ENCODE results near the gene DIDO1.
"Not testable (repeated sequence)": the region's sequence is repeated elsewhere in the genome, so short reads cannot be mapped to it uniquely, and the experiment has no call there.

The DIDO1 gene

DNA sequence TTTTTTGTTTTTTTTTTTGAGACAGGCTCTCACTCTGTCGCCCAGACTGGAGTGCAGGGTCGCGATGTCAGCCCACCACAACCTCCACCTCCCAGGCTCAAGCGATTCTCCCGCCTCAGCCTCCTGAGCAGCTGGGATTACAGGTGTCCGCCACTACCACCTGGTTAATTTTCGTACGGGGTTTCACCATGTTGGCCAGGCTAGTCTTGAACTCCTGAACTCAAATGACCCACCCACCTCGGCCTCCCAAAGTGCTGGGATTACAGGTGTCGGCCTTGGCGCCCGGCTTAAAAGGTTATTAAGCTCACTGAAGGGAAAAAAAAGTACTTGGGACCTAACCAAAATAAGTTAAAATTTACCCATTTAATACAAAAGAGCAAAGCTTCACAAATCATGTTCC, 66.6 kb downstream of the DIDO1 start:
- intact Hi-C loops (cut with micrococcal nuclease), result loop anchor here (5.0 kb wide), 1 partner anchor 93 kb away; the partner anchor contains the start of gene SLC17A9
- H3K27ac Mint-ChIP-seq, result no peak overlapping the region

DNA sequence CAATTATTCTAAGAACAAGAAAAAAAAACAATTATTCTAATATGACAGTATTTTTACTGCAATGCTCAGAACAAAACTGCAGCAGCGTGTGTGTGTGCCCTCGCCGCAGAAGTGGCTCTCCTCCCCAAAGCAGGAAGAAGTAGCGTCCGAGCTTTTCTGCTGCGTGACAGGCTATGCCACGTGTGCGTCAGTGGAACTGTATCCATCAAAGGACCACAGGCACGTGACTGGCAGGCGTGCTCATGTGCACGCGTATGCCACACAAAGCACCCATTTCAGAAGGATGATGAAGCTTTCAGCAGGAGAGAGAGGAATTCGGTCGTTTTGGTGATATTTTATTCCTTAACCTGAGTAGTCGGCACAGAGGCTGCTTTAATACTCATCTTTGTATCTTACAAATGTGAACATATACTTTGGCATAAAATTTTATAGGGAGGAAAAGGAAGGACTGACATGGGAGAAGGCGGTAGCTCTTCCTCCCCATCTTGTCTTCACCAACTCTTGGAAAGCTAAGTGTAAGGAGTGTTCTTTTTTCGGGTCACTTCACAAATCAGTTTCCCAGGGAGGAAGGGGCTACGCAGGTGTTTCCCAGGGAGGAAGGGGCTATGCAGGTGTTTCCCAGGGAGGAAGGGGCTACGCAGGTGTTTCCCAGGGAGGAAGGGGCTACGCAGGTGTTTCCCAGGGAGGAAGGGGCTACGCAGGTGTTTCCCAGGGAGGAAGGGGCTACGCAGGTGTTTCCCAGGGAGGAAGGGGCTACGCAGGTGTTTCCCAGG, 68.1 kb downstream of the DIDO1 start:
- Mint-ChIP-seq H3K4me3 (no peak overlapping the region), H3K4me1 (ENCODE audit: low read depth) (peaks cover 16% of the 10 kb centered on the region), H3K9me3 (no peaks in the 10 kb centered on the region), H3K27me3 (peaks cover 14% of the 10 kb centered on the region), H3K27ac (no peak overlapping the region), H3K36me3 (ENCODE audit: low read depth) (peaks cover 22% of the 10 kb centered on the region)
- intact Hi-C loops (cut with micrococcal nuclease), result no loop called here

More for the DNA sequence above, 66.6 kb downstream of the DIDO1 start:
- no peaks in the 10 kb centered on the region for H3K9me3 Mint-ChIP-seq
- H3K4me3 Mint-ChIP-seq, result no peak overlapping the region
- peaks cover 16% of the 10 kb centered on the region for H3K27me3 Mint-ChIP-seq
- peaks cover 10% of the 10 kb centered on the region for H3K36me3 Mint-ChIP-seq (ENCODE audit: low read depth)
- peaks cover 16% of the 10 kb centered on the region for H3K4me1 Mint-ChIP-seq (ENCODE audit: low read depth)

DNA sequence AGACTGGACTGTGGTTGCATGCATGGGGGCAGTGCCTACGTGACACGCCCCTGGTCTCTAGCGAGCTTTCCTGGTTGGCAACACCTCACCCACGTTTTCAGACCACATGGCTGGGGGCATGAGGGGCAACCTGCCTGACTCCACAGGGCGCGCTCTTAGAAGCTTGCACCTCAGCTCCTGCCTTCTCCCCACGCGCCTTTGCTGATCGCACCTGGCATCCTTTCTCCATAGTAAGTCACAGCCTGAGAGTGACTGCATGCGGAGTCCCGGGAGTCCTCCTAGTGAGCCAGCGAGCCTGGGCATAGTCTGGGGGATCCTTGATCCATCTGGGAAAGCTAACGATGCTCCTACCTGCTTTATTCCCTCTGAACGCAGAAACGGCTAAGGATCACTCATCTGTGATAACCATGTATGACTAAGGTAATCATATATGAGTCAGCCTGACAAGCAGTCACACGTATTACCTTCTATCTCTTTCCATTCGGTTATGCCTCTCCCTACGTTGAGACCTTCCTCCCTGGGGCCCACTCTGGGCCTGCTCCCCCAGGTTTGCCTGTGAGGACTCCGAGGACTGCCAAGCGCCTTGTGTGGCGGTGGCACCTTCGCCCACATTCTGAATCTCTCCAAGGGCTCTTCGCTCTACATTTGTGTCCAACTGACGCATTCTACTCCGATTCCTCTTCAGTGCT, 69.2 kb downstream of the DIDO1 start:
- Mint-ChIP-seq H3K27me3 (peaks cover 13% of the 10 kb centered on the region), H3K9me3 (no peaks in the 10 kb centered on the region), H3K27ac (no peak overlapping the region), H3K4me3 (no peak overlapping the region), H3K4me1 (ENCODE audit: low read depth) (peaks cover 16% of the 10 kb centered on the region), H3K36me3 (ENCODE audit: low read depth) (peaks cover 34% of the 10 kb centered on the region)
- intact Hi-C loops (cut with micrococcal nuclease), result no loop called here

DNA sequence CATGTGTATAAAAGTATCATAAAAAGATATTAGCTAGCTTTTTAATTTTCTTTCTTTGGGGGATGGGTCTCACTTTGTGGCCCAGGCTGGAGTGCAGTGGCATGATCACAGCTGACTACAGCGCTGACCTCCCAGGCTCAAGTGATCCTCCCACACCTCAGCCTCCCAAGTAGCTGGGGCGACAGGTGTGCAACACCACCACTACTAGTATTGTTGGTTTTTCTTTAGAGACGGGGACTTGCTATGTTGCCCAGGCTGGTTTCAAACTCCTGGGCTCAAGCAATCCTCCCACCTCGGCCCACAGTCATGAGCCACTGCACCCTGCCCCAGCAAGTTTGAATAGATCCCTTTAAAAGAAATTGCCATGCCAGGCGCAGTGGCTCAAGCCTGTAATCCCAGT, 71.2 kb downstream of the DIDO1 start:
- Mint-ChIP-seq H3K27me3 (peaks cover 6% of the 10 kb centered on the region), H3K27ac (no peak overlapping the region), H3K36me3 (ENCODE audit: low read depth) (peaks cover 48% of the 10 kb centered on the region), H3K4me3 (no peak overlapping the region), H3K4me1 (ENCODE audit: low read depth) (peaks cover 10% of the 10 kb centered on the region), H3K9me3 (no peaks in the 10 kb centered on the region)
- intact Hi-C loops (cut with micrococcal nuclease), result no loop called here

DNA sequence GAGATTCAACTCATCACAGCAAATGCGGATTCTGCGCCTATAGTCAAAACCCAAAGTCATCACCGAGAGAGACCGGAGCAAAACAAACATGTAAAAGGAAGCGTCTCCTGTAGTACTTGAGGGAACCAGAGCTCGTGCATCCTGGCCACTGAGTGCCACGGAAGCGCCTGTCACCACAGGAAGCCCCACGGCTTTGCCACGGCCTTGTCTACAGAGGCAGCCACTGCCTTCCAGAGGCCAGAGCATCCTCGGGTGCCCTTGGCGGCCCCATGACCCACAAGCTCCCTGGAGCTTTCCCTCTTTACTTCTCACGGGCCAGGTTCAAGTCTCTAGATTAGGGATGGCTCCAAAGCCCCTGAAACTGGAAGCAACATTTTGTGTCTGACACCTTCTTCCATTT, 72.2 kb downstream of the DIDO1 start:
- no peak overlapping the region for H3K4me3 Mint-ChIP-seq
- peaks cover 48% of the 10 kb centered on the region for H3K36me3 Mint-ChIP-seq (ENCODE audit: low read depth)
- H3K27ac Mint-ChIP-seq, result no peak overlapping the region
- intact Hi-C loops (cut with micrococcal nuclease), result no loop called here
- no peaks in the 10 kb centered on the region for H3K27me3 Mint-ChIP-seq
- no peaks in the 10 kb centered on the region for H3K9me3 Mint-ChIP-seq
- H3K4me1 Mint-ChIP-seq (ENCODE audit: low read depth), result peaks cover 1% of the 10 kb centered on the region

DNA sequence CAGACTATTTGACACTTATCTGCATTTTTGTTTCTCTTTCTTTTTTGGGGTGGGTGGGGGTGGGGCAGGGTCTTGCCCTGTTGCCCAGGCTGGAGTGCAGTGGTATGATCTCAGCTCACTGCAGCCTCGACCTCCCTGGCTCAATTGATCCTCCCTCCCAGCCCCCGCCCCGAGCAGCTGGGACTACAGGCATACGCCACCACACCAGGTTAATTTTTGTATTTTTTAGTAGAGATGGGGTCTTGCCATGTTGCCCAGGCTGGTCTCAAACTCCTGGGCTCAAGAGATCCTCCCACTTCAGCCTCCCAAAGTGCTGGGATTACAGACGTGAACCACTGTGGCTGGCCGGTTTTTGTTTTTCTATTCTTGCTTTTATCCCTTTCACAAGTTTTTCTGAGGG, 73.0 kb downstream of the DIDO1 start:
- intact Hi-C loops (cut with micrococcal nuclease); H3K27ac Mint-ChIP-seq; H3K9me3 Mint-ChIP-seq; H3K4me1 Mint-ChIP-seq (ENCODE audit: low read depth); H3K27me3 Mint-ChIP-seq; H3K4me3 Mint-ChIP-seq: not testable (repeated sequence)
- peaks cover 48% of the 10 kb centered on the region for H3K36me3 Mint-ChIP-seq (ENCODE audit: low read depth)

DNA sequence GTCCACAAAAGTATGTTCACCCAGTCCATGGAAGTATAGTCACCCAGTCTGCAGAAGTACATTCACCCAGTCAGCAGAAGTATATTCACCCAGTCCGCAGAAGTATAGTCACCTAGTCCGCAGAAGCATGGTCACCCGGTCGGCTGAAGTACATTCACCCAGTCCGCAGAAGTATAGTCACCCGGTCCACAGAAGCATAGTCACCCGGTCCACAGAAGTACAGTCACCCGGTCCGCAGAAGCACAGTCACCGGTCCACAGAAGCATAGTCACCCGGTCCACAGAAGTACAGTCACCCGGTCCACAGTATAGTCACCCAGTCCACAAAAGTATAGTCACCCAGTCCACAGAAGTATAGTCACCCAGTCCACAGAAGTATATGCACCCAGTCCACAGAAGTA, 73.5 kb downstream of the DIDO1 start:
- Mint-ChIP-seq H3K27ac (no peak overlapping the region), H3K4me1 (ENCODE audit: low read depth) (no peaks in the 10 kb centered on the region), H3K27me3 (no peaks in the 10 kb centered on the region), H3K4me3 (no peak overlapping the region), H3K36me3 (ENCODE audit: low read depth) (peaks cover 52% of the 10 kb centered on the region), H3K9me3 (no peaks in the 10 kb centered on the region)
- intact Hi-C loops (cut with micrococcal nuclease), result no loop called here

DNA sequence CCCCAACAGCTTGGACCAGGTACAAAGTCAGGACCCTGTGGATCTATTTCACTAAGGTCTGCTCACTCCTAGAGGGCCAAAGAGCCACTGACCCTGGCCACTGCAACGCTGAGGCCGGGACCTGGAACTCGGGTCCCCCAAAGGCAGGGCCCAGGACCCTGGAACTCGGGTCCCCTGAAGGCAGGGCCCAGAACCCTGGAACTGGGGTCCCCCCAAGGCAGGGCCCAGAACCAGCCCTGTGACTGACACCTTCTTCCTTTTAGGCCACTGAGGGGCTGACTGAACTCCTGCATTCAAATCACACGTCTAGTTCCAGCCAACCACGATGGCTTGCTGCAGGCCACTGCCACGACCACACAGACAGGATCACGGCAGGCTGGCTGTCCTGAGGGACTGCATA, 74.1 kb downstream of the DIDO1 start:
- no peaks in the 10 kb centered on the region for H3K27me3 Mint-ChIP-seq
- intact Hi-C loops (cut with micrococcal nuclease), result no loop called here
- H3K9me3 Mint-ChIP-seq, result no peaks in the 10 kb centered on the region
- H3K4me3 Mint-ChIP-seq, result no peak overlapping the region
- no peaks in the 10 kb centered on the region for H3K4me1 Mint-ChIP-seq (ENCODE audit: low read depth)
- H3K27ac Mint-ChIP-seq, result no peak overlapping the region
- H3K36me3 Mint-ChIP-seq (ENCODE audit: low read depth), result peaks cover 51% of the 10 kb centered on the region

DNA sequence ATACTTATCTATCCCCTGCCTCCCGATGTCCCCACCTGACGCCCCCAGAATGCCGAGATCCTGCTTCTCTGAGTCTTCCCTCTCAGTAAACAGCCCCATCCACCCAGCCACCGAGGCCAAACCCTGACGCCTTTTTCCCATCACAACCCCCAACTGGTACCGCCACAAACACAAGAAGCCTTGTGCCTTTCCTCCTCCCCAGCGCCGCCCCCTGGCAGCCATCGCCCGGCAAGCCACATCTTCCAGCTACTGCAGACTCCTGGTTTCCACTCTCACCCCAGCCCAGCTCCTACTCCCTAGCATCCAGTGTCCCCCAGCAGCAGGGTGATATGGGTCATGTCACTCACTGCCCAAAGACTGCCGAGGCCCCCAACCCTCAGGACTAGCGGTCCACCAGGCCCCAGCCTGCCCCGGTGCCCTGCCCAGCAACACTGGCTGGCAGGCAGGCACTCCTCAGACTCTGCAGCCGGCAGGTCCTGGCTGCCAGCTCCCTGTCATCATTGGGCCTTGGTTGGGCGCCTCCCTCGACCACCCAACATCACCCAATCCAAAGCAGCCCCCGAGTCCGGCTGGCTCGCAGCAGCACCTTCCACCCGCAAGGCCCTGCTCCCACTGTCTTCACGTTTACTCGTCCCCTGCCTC, 75.9 kb downstream of the DIDO1 start:
- intact Hi-C loops (cut with micrococcal nuclease), result no loop called here
- H3K27ac Mint-ChIP-seq, result no peak overlapping the region
- no peak overlapping the region for H3K4me3 Mint-ChIP-seq
- no peaks in the 10 kb centered on the region for H3K9me3 Mint-ChIP-seq
- H3K36me3 Mint-ChIP-seq (ENCODE audit: low read depth), result peaks cover 57% of the 10 kb centered on the region
- H3K27me3 Mint-ChIP-seq, result no peaks in the 10 kb centered on the region
- peaks cover 6% of the 10 kb centered on the region for H3K4me1 Mint-ChIP-seq (ENCODE audit: low read depth)

DNA sequence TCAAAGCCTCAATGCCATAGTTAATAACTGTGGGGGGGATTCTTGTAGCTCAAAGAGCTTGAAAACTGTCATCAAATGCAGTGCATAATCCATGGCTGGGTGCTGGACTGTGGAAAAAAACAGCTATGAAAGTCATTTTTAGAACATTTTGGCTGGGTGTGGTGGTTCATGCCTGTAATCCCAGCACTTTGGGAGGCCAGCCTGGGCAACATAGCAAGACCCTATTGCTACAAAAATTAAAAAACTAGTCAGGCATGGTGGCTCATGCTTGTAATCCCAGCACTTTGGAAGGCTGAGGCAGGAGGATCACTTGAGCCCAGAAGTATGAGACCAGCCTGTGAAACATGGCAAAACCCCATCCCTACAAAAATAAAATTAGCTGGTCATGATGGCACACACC, 76.9 kb downstream of the DIDO1 start:
- intact Hi-C loops (cut with micrococcal nuclease), result no loop called here
- no peak overlapping the region for H3K27ac Mint-ChIP-seq
- no peak overlapping the region for H3K4me3 Mint-ChIP-seq
- peaks cover 6% of the 10 kb centered on the region for H3K4me1 Mint-ChIP-seq (ENCODE audit: low read depth)
- no peaks in the 10 kb centered on the region for H3K27me3 Mint-ChIP-seq
- peaks cover 62% of the 10 kb centered on the region for H3K36me3 Mint-ChIP-seq (ENCODE audit: low read depth)
- H3K9me3 Mint-ChIP-seq, result no peaks in the 10 kb centered on the region

DNA sequence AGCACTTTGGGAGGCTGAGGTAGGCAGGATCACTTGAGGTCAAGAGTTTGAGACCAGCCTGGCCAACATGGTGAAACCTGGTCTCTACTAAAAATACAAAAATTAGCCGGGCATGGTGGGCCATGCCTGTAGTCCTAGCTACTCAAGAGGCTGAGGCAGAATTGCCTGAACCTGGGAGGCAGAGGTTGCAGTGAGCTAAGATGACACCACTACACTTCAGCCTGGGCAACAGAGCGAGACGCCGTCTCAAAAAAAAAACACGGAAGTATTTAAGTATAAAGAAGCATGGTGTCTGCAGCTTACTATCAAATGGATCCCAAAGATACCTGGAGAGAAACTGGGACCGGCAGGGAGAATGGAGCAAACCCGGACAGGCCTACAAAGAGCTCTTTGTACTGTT, 77.4 kb downstream of the DIDO1 start:
- H3K27me3 Mint-ChIP-seq; H3K4me1 Mint-ChIP-seq (ENCODE audit: low read depth); H3K4me3 Mint-ChIP-seq; H3K9me3 Mint-ChIP-seq; H3K27ac Mint-ChIP-seq; intact Hi-C loops (cut with micrococcal nuclease): not testable (repeated sequence)
- H3K36me3 Mint-ChIP-seq (ENCODE audit: low read depth), result peaks cover 57% of the 10 kb centered on the region

DNA sequence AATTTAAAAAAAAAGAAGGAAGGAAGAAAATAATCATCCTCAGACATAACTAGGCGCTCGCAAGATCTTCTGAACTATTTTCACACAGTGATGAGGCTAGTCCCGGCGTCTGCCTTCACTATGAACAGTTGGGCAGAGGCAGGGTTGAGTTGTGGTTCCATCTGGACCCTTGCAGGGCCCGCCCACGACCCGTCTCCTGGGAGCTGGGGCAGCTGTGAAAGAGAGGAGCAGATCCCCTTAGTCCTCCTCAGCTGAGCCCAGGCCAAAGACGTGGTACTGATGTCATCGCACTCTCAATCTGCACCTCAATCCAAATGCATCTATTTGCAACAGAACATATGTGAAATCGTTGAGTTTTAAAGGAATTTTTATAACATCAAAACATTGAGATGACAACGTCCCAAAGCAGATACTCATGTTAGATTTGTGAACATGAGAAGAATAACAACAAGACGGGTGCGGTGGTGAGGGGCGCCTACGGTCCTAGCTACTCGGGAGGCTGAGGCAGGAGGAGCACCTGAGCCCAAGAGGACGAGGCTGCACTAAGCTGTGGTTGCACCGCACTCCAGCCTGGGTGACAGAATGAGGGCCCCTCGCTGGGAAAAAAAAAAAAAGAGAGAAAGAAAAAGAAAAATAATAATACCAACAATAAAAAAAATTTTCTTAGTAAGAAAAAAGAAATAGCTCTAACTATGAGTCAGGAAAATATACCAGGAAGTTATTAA, 80.0 kb downstream of the DIDO1 start:
- Mint-ChIP-seq H3K36me3 (ENCODE audit: low read depth) (peaks cover 36% of the 10 kb centered on the region), H3K27me3 (no peaks in the 10 kb centered on the region), H3K4me1 (ENCODE audit: low read depth) (peaks cover 6% of the 10 kb centered on the region), H3K27ac (no peak overlapping the region), H3K4me3 (no peak overlapping the region), H3K9me3 (no peaks in the 10 kb centered on the region)
- intact Hi-C loops (cut with micrococcal nuclease), result no loop called here

DNA sequence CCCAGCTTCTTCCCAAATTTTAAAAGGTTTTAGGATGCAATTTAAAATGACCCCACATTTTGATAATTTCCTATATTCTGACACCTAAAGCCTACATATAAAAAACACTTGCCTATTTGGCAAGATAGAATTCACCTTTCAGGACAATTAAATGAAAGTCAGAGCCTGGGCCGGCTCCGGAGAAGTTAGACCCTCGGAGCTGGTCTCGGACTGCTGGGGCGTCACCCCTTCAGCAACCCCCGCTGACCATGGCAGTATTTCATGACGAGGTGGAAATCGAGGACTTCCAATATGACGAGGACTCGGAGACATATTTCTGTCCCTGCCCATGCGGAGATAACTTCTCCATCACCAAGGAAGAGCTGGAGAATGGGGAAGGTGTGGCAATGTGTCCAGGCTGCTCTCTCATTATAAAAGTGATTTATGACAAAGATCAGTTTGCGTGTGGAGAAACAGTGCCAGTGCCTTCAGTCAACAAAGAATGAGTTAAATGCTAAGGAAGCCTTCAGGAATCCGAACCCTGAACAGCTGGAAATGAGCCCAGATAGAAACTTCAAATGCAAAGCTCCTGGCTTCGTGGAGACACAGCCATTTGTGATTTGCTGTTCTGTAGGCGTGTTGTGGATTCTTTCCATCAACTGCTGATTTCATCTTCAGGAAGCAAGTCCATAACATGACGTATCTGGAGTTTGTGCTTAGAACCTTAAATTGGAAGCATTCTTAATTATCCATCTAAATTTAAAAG, 80.7 kb downstream of the DIDO1 start:
- Mint-ChIP-seq H3K9me3 (no peaks in the 10 kb centered on the region), H3K27me3 (no peaks in the 10 kb centered on the region), H3K4me1 (ENCODE audit: low read depth) (peaks cover 6% of the 10 kb centered on the region), H3K4me3 (no peak overlapping the region), H3K27ac (no peak overlapping the region), H3K36me3 (ENCODE audit: low read depth) (peaks cover 31% of the 10 kb centered on the region)
- intact Hi-C loops (cut with micrococcal nuclease), result no loop called here
